K562 (cell line): Measurements from ENCODE around the gene LMNB1. TPM values are rescaled to one million over a fixed set of nuclear protein-coding genes. Genes with fewer than 3 reads are reported as not detected.

Source experiments
- SAFB2 ChIP-seq: fragments of 200-400 bp; formaldehyde crosslinking; IDR thresholded peaks from 2 replicates; pipeline ENCODE4 v1.6.1; 2018; ENCODE audit warnings: borderline replicate concordance, low read length, low read depth, moderate library complexity; ENCODE audit not compliant: severe bottlenecking
- ZNF408 ChIP-seq: fragments of 250-450 bp; sonication (Bioruptor Pico); IDR thresholded peaks from 2 replicates; pipeline ENCODE4 v1.4.0; 2020; ENCODE audit warnings: low read depth, mild to moderate bottlenecking, moderate library complexity
- polyA plus RNA-seq, 8 experiments: library from polyadenylated mRNA; depleted of rRNA in 4 of 8; stranded (reverse) in 5 of 8; unstranded in 3 of 8; fragments of >200 nt; fragmentation: Nextera tagmentation in 2 of 8; fragmentation: Illumina TruSeq in 1 of 8; extraction: Ambion mirVana in 2 of 8; extraction: Trizol in 1 of 8; gene quantifications; 2 replicates each; pipeline versions ENCODE4 v1.2.1 to v1.2.3, GENCODE V29; 2011 to 2014; ENCODE audit warnings: inconsistent platforms in 1 of 8, missing spikeins in 1 of 8
- total RNA-seq, 7 experiments: library from RNA; depleted of rRNA in 6 of 7; stranded (reverse); fragments of >200 nt in 6 of 7; fragmentation: Illumina TruSeq in 2 of 7; extraction: Trizol in 2 of 7; gene quantifications; 2 replicates each; pipeline versions ENCODE4 v1.2.1 to v1.2.3, GENCODE V29; 2011 to 2021; ENCODE audit warnings: low replicate concordance in 1 of 7
- TF ChIP-seq, protein P1 (sequence below): fragments of 200-600 bp; sonication (generic); IDR thresholded peaks from one replicate; pipeline ENCODE4 v1.6.1; 2012; ENCODE audit warnings: mild to moderate bottlenecking, low read depth, low read length, inconsistent platforms
- TF ChIP-seq, protein P2 (sequence below): sonication (generic); formaldehyde crosslinking; IDR thresholded peaks from 2 replicates; pipeline ENCODE4 v1.8.0; 2023; ENCODE audit warnings: mild to moderate bottlenecking, missing genetic modification reagents

Gene LMNB1
- total and polyA plus RNA-seq, 9 of the 15 experiments (the other 6 are each of a cell fraction or from before 2014, with no cell fraction given): 2.8 to 190 (median 131) TPM

DNA sequence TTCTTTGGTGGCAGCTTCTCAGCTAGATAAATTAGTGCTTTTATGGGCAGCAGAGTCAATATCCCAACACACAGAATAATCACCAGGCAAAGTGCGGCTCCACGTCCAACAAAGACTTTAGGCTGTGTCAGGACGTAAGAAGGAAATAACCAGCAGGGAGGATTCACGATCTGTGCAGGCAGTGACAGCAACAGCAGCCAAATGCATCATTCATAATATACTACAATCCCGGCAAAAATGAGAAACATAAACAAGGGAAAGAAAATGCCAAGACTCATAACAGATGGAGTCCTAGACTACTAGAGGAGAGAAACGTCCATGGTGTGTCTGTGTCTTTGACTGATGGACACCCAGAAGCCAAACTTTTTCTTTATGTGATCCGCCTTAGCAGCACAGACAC is 100.7 kb downstream of the LMNB1 start (continued):
- TF ChIP-seq, protein P1, sequence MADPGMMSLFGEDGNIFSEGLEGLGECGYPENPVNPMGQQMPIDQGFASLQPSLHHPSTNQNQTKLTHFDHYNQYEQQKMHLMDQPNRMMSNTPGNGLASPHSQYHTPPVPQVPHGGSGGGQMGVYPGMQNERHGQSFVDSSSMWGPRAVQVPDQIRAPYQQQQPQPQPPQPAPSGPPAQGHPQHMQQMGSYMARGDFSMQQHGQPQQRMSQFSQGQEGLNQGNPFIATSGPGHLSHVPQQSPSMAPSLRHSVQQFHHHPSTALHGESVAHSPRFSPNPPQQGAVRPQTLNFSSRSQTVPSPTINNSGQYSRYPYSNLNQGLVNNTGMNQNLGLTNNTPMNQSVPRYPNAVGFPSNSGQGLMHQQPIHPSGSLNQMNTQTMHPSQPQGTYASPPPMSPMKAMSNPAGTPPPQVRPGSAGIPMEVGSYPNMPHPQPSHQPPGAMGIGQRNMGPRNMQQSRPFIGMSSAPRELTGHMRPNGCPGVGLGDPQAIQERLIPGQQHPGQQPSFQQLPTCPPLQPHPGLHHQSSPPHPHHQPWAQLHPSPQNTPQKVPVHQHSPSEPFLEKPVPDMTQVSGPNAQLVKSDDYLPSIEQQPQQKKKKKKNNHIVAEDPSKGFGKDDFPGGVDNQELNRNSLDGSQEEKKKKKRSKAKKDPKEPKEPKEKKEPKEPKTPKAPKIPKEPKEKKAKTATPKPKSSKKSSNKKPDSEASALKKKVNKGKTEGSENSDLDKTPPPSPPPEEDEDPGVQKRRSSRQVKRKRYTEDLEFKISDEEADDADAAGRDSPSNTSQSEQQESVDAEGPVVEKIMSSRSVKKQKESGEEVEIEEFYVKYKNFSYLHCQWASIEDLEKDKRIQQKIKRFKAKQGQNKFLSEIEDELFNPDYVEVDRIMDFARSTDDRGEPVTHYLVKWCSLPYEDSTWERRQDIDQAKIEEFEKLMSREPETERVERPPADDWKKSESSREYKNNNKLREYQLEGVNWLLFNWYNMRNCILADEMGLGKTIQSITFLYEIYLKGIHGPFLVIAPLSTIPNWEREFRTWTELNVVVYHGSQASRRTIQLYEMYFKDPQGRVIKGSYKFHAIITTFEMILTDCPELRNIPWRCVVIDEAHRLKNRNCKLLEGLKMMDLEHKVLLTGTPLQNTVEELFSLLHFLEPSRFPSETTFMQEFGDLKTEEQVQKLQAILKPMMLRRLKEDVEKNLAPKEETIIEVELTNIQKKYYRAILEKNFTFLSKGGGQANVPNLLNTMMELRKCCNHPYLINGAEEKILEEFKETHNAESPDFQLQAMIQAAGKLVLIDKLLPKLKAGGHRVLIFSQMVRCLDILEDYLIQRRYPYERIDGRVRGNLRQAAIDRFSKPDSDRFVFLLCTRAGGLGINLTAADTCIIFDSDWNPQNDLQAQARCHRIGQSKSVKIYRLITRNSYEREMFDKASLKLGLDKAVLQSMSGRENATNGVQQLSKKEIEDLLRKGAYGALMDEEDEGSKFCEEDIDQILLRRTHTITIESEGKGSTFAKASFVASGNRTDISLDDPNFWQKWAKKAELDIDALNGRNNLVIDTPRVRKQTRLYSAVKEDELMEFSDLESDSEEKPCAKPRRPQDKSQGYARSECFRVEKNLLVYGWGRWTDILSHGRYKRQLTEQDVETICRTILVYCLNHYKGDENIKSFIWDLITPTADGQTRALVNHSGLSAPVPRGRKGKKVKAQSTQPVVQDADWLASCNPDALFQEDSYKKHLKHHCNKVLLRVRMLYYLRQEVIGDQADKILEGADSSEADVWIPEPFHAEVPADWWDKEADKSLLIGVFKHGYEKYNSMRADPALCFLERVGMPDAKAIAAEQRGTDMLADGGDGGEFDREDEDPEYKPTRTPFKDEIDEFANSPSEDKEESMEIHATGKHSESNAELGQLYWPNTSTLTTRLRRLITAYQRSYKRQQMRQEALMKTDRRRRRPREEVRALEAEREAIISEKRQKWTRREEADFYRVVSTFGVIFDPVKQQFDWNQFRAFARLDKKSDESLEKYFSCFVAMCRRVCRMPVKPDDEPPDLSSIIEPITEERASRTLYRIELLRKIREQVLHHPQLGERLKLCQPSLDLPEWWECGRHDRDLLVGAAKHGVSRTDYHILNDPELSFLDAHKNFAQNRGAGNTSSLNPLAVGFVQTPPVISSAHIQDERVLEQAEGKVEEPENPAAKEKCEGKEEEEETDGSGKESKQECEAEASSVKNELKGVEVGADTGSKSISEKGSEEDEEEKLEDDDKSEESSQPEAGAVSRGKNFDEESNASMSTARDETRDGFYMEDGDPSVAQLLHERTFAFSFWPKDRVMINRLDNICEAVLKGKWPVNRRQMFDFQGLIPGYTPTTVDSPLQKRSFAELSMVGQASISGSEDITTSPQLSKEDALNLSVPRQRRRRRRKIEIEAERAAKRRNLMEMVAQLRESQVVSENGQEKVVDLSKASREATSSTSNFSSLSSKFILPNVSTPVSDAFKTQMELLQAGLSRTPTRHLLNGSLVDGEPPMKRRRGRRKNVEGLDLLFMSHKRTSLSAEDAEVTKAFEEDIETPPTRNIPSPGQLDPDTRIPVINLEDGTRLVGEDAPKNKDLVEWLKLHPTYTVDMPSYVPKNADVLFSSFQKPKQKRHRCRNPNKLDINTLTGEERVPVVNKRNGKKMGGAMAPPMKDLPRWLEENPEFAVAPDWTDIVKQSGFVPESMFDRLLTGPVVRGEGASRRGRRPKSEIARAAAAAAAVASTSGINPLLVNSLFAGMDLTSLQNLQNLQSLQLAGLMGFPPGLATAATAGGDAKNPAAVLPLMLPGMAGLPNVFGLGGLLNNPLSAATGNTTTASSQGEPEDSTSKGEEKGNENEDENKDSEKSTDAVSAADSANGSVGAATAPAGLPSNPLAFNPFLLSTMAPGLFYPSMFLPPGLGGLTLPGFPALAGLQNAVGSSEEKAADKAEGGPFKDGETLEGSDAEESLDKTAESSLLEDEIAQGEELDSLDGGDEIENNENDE: no peak
- TF ChIP-seq SAFB2 (no peak), ZNF408 (CRISPR knock-in tag) (no peak)
- TF ChIP-seq, protein P2, sequence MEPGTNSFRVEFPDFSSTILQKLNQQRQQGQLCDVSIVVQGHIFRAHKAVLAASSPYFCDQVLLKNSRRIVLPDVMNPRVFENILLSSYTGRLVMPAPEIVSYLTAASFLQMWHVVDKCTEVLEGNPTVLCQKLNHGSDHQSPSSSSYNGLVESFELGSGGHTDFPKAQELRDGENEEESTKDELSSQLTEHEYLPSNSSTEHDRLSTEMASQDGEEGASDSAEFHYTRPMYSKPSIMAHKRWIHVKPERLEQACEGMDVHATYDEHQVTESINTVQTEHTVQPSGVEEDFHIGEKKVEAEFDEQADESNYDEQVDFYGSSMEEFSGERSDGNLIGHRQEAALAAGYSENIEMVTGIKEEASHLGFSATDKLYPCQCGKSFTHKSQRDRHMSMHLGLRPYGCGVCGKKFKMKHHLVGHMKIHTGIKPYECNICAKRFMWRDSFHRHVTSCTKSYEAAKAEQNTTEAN (CRISPR knock-in tag): no peak
